ENCODE results near the gene QPCTL.

Gene QPCTL

DNA sequence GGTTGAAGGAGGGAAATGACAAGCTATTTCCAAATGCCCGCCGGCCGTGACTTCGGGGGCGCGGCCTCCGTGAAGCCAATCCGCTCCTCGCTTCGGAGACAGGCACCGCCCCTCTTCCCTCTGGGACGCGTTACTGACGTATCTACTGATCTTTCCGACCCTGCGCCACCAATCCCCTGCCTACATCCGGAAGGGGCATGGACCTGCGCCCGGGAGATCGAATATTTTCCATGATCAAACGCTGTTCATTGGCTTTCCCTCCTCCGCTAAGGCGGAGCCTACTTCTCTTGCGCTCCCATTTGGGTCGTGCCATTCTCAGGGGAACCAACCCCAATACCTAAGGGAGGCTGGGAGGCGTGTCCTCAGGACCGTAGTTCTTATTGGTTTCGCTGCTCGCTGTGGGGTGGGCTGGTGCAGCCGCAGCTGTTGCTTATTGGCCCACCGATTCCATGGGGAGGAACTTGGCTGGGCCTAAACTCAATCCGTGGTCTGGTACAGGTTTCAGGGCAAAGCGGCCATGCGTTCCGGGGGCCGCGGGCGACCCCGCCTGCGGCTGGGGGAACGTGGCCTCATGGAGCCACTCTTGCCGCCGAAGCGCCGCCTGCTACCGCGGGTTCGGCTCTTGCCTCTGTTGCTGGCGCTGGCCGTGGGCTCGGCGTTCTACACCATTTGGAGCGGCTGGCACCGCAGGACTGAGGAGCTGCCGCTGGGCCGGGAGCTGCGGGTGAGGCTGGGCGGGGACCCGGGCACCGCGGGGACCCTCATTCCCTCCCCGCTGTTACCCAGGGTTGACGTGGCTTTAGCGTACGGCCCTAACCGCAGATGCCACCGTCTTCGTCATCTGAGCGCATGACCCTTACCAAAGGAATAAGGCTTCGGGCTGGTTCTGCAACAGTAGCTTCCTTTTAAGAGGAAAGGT lies at the start of gene QPCTL:
Gene QPCTL (plus strand): TSS at position 480 of the 919 bp plus-strand sequence. CDS start 38 bp downstream, at position 518.
- DNase-seq, result peak; percentile 98

- DNase-seq, result peak; percentile 76
Measured at GRCh38 chr19:45643024-45643926, 49.2 kb upstream of the QPCTL start.

GRCh38 chr19:45643927-45644771 lies 48.3 kb upstream of the QPCTL start:
- DNase-seq, result no peak

DNA sequence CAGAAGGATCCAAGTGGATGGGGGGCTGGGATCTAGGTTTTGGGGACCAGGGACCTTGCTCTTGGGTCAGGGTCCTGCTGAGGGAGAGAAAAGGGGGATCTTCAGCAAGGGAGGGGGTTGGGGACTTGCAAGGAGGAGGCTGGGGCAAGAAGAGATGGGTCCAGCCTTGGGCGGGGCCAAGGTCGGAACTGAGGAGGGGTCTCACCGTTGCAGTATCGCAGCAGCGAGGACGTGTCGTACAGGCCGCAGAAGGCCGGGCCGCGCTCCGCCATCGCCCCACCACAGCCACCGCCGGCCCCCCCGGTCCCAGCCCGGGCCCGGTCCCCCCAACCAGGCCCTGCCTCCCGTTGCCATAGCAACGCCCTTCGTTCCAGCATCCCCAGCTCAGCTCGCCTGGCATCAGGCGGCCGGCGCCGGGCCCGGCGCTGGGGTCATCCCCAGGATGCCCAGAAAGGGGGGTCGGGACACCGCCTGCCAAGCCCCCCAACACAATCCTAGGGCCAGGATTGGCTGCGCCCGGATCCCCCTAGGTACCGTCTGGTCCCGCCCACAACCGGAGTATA lies 47.3 kb upstream of the QPCTL start:
- DNase-seq, result no peak

- peak; percentile 90 for DNase-seq
Measured at GRCh38 chr19:45645631-45646344, 46.7 kb upstream of the QPCTL start.

- DNase-seq, result no peak
Measured at GRCh38 chr19:45646345-45646698, 46.1 kb upstream of the QPCTL start.

- DNase-seq, result no peak
Measured at GRCh38 chr19:45650722-45651121, 41.7 kb upstream of the QPCTL start.

DNA sequence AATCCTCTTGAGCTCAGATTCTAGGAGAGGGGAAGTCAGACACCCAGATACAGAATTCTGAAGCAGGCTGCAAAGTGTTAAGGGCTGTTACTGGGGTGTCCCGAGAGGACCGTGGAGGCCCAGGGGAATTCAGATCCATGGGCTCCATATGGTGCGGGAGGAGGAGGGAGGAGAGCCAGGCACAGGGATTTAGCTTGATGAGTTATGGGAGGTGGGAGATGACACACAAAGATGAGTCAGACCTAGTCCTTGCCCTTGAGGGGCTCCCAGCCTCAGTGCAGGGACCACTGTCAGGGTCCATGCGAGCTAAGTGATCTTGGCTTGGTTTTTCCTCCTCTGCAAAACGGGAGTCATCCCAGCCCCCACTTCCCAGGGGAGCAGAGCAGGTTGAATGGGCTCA lies 38.8 kb upstream of the QPCTL start:
- DNase-seq, result no peak

GRCh38 chr19:45655073-45655472 lies 37.4 kb upstream of the QPCTL start:
- DNase-seq, result no peak

- DNase-seq, result no peak
Measured at GRCh38 chr19:45657520-45658167, 34.8 kb upstream of the QPCTL start.

GRCh38 chr19:45659096-45659729 lies 33.3 kb upstream of the QPCTL start:
- DNase-seq, result no peak

- no peak for DNase-seq
Measured at GRCh38 chr19:45660636-45661035, 31.8 kb upstream of the QPCTL start.

GRCh38 chr19:45663800-45664199 lies 28.7 kb upstream of the QPCTL start:
- DNase-seq, result no peak

DNA sequence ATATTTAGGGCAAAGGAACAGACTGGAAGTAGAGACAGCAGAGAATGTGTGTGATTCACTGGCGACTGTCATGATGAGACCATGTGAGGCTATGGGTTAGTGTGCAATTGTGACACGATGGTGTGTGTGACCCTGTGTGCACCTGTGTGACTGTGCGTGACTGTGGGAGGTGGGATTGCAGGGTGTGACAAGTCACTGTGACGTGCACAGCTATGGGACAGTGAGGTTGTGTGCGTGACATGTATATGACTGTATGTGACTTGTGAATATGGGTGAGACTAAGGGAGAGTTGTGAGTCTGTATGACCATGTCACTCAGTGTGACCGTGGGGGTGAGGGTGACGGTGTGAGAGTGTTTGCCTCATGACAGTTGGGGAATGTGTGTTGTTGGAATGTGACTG lies 27.9 kb upstream of the QPCTL start:
- no peak for DNase-seq

GRCh38 chr19:45667620-45668341 lies 24.7 kb upstream of the QPCTL start, which contains the start of gene GIPR:
Gene GIPR, plus strand, starts transcription at chr19:45668221. Its CDS starts 1,300 bp downstream, at chr19:45669521.
- peak; percentile 10 for DNase-seq

GRCh38 chr19:45668342-45668871 lies 24.1 kb upstream of the QPCTL start:
- DNase-seq, result no peak

DNA sequence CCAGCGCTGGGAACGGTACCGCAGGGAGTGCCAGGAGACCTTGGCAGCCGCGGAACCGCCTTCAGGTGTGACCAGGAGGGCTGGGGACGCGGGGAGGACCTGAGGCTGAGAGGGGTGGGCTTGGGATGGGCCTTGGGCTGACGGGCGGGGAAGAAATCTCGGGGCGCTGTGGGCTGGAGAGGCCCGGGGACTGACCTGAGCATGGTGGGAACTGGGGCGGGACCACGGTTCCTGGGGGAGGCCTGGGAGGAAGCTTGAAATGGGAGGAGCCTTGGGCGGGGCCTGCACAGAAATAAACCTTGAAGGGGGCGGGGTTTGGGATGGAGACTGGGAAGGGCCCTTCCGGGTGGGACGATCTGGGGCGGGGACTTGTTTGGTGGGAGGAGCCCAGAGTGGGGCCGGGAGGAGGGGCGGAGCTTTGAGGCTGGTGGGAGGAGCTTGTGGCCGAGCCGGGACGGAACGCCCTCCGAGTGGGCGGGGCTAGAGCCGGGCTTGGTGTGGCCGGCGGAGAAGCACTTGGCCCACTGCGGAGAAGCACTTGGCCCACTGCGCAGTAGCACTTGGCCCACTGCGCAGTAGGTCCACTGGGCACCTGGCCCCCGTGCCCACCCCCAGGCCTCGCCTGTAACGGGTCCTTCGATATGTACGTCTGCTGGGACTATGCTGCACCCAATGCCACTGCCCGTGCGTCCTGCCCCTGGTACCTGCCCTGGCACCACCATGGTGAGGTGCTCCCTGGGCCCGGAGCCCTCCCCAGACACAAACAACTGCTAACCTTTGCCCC lies 21.6 kb upstream of the QPCTL start:
- DNase-seq, result peak; percentile 75

DNA sequence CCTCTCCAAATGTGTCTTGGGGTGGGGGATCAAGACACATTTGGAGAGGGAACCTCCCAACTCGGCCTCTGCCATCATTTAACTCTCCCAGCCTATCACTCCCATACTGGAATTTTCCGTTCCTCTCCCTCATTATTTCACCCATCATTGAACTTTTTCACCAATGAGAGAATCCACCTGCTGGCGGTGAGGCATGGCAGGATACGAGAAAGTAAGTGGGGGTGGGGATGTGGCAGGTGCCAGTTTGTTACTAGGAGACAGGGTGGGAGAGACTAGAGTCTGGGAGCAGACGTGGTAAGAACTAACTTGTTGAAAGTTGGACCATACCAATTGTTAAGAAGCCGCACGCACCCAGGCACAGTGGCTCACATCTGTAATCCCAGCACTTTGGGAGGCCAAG lies 17.5 kb upstream of the QPCTL start:
- peak; percentile 16 for DNase-seq

DNA sequence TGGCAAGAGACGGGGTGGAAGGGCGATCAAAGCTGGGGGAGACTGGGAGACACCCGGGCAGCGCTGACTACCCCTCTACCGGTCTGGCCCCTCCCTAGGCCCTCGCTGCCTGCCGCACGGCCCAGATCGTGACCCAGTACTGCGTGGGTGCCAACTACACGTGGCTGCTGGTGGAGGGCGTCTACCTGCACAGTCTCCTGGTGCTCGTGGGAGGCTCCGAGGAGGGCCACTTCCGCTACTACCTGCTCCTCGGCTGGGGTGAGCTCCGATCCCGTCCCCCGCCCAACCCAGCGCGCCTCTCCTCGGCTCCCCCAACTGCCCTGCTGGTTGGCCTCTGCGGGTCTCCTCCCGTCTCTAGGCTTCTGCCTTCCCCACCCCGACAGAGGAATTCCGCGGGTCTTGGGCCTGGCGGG lies 15.6 kb upstream of the QPCTL start:
- no peak for DNase-seq

All from NCI-H345 (cell line).